Skin epidermis (tissue), 12 donors: ENCODE measurements around the gene VIL1.
A peak's percentile ranks its signal among the peaks of the same experiment; 100 is the strongest.

Experiments
- H3K27ac ChIP-seq, 21 experiments: fragments of 200-600 bp; sonication (generic) in 11 of 21; one replicate each; pipeline ENCODE4 v1.5.0; 2020; ENCODE audit warnings: mild to moderate bottlenecking in 3 of 21, inconsistent platforms in 2 of 21, moderate library complexity in 2 of 21
- H3K4me3 ChIP-seq, 7 experiments: fragments of 200-600 bp; sonication (generic) in 2 of 7; one replicate each; pipeline ENCODE4 v1.5.0; 2020; ENCODE audit warnings: inconsistent platforms in 2 of 7, mild to moderate bottlenecking in 2 of 7, moderate library complexity in 1 of 7

VIL1 gene

DNA sequence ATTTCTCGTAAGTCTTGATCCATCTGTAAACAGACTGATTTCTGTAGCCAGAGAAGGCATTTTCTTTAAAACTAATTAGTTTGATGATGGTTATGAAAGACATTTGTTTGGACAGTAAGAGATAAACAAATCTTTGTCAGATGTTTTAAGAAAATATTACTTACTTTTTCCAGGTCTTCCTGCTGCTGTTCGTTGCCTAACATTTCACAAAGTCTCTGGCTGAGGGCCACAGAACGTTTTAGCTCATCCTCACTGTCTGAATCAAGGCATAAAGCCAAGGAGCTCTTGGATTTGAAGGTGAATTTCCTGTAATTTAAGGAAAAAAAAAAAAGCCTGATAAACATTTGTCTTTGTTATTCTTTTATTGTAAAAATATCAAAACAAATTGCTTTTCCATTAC lies 57.8 kb downstream of the VIL1 start:
- Histone ChIP-seq H3K27ac (no peak overlapping the region), H3K4me3 (no peak overlapping the region)

DNA sequence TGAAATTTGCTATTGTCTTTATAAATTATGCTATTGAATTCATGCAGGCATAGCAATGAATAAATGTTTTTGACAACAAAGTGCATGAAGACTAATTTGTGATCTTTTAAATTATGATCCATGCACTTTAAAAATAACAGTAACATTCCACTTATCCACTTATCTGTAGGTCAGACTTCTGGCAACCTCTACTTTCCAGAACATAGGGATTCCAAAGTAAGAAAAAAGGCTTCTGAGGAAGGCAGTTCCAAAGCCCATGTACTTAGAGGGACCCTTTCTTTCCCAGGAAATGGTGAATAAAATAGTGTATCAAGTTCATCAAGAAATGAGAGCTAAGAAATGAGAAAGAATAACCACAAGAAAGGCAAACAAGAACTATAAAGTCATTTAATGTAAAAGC lies 58.3 kb downstream of the VIL1 start:
- Histone ChIP-seq H3K27ac (no peak overlapping the region), H3K4me3 (no peak overlapping the region)

DNA sequence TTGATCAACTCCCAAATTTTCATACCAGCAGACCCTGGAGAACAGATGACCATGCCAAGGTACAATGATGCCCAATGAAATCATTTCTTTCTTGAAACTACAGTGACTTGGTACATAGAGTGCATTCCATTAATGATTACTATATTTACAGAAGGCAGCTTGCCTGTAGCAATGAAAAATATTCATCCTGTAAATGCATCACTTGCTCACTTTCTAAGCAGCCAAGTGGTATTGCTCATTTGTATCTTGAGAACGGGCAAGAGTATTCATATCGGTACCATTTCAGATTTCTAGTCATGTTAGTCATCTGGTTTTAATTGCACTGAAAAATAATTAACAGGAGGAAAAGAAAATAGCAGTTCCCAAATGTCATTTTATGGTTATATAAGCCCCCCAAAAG lies 59.6 kb downstream of the VIL1 start:
- H3K27ac ChIP-seq: no peak overlapping the region
- H3K4me3 ChIP-seq: no peak overlapping the region

DNA sequence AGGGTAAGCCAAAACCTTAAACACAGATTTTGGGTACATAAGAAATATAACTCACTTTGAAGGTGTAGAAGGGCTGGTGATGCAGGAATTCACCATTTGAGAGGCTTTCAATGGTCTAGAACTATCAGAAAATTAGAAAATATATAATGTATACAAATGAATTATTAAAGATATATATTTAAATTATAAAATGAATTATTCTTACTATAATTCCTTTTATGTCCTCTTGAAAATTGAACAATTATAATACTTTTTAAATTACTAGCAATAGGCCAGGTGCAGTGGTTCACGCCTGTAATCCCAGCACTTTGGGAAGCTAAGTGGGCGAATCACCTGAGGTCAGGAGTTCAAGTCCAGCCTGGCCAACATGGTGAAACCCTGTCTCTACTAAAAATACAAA lies 60.7 kb downstream of the VIL1 start:
- Histone ChIP-seq H3K4me3 (no peak overlapping the region), H3K27ac (no peak overlapping the region)

DNA sequence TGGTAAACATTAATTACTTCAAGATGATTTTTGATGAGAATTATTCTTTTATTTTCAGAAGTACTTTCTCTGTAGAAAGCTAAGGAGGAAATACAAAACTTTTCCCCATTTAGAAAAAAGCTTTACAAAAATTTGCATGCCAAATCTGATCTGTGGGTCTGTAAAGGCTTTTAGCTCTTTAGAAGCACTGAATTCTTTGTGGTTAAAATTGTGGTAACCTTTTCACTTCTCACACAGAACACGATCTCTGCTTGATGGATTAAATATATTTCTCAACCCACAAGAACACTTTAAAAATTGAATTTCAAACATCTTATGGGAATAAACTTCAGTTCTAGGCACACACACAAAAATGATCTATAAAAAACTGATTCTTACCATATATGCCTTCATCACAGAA lies 63.7 kb downstream of the VIL1 start:
- H3K27ac ChIP-seq: no peak overlapping the region
- no peak overlapping the region for H3K4me3 ChIP-seq

DNA sequence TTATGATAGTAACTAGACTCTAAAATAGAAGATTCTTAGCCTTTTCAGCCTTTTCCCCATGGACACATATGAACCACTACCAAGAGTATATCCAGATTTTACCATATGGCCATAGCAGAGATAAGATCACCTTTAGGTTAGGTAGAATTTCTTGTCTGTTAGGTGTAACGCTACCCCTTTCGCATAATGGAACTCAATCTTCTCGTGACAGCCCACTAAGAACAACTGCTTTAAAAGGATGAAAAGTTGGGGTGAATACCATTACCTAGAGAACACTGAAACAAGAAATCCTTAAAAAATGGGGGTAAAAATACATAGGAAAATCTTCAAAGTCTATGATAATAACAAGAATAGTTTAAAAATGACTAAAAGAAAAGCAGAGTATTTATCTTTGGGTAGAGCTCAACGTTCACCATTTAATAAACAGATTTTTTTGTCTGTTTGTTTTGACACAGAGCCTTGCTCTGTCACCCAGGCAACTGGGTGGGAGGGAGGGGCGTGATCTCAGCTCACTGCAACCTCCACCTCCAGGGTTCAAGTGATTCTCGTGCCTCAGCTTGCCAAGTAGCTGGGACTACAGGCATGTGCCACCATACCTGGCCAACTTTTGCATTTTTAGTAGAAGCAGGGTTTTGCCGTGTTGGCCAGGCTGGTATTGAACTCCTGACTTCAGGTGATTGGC lies 67.2 kb downstream of the VIL1 start:
- no peak overlapping the region for H3K27ac ChIP-seq
- no peak overlapping the region for H3K4me3 ChIP-seq

DNA sequence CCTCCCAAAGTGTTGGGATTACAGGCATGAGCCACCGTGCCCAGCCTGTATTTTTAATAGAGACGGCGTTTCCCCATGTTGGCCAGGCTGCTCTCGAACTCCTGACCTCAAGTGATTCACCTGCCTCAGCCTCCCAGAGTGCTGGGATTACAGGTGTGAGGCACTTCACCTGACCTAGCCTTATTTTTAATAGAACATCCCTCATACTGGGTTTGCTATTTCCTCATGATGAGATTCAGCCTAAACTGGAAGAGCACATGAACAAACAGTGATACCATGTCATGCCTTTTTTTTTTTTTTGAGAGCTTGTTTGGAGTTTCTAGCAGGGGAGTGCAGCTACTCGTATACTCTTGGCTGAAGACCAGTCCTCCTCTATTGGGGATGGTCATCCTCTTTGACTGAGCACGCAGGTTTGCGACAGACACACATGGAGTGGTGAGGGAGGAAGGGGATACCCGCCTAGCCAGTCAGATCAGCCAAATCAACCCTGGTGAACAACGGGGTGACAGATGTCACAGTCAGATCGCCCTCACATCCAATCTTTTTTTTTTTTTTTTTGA lies 81.7 kb downstream of the VIL1 start:
- H3K27ac ChIP-seq: no peak overlapping the region
- H3K4me3 ChIP-seq: no peak overlapping the region

DNA sequence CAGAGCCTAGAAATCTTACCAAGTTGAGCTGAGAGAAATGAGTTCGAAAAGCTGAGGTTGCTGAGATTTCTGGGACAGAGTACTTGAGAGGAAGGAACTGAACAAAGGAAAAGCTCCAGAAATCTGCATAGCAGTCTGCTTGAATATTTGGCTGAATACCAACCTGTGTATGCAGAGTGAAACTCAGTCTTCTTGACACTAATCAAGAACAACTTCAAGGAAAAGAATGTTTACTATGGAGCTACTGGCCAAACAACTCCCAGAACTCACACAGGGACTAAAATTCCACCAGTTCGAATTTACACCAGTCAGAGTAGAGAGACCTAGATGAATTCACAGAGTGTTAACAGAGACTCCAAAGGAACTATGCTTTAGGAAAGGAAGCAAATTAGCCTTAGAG lies 82.7 kb downstream of the VIL1 start:
- peak overlapping the region in 4 of 21 experiments; percentile 0 to 46 (median 6) for H3K27ac ChIP-seq

More for the DNA sequence above, 82.7 kb downstream of the VIL1 start:
- H3K4me3 ChIP-seq: no peak overlapping the region
